ENCODE results near the gene CLSTN2.

The CLSTN2 gene

DNA sequence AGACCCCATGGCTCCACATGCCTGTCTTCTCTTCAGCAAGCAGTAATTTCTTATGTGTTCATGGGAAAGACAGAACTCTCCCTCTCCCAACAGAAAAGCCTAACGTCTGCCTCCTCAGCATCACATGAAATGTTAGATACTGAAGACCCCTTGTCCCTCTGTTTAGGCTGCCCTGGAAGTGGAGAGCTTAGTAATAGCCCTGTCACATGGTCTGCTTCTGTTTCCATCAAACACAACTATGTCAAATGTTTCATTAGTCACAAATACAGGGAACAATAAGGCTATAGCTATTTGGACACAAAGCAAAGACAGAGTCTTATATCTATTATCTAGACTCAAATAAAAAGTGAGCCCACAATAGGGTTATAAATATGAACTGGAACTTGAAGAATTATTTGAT is 552.6 kb downstream of the CLSTN2 start:
- H4K20me1 ChIP-seq (ENCODE audit: control insufficient read depth, insufficient read depth, low read depth, low read length): no peaks in the 10 kb centered on the region
- peaks cover 6% of the 10 kb centered on the region; the same call in 1 of the 2 replicates for H3K27me3 ChIP-seq (ENCODE audit: control insufficient read depth, low read length)
- H3K4me3 ChIP-seq (ENCODE audit: low read length): no peak overlapping the region
- H3K4me1 ChIP-seq (ENCODE audit: control insufficient read depth, low read length): no peaks in the 10 kb centered on the region
- no peaks in the 10 kb centered on the region for H3K9me3 ChIP-seq (ENCODE audit: control insufficient read depth, insufficient read depth, low read length)
- H3F3A ChIP-seq (ENCODE audit: control insufficient read depth, insufficient read depth): no peaks in the 10 kb centered on the region
- H3K9me2 ChIP-seq (replicated peaks; ENCODE audit: control insufficient read depth, low read length): no peaks in the 10 kb centered on the region
- TF ChIP-seq, protein P1, sequence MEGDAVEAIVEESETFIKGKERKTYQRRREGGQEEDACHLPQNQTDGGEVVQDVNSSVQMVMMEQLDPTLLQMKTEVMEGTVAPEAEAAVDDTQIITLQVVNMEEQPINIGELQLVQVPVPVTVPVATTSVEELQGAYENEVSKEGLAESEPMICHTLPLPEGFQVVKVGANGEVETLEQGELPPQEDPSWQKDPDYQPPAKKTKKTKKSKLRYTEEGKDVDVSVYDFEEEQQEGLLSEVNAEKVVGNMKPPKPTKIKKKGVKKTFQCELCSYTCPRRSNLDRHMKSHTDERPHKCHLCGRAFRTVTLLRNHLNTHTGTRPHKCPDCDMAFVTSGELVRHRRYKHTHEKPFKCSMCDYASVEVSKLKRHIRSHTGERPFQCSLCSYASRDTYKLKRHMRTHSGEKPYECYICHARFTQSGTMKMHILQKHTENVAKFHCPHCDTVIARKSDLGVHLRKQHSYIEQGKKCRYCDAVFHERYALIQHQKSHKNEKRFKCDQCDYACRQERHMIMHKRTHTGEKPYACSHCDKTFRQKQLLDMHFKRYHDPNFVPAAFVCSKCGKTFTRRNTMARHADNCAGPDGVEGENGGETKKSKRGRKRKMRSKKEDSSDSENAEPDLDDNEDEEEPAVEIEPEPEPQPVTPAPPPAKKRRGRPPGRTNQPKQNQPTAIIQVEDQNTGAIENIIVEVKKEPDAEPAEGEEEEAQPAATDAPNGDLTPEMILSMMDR (IDR thresholded peaks at IDR 0.05; ENCODE audit: low read depth, low read length, poor library complexity, severe bottlenecking): no peak
- no peak for TF ChIP-seq EZH2phosphoT487 (IDR thresholded peaks at IDR 0.05; ENCODE audit: borderline replicate concordance, low read length)
- no peaks in the 10 kb centered on the region for H3K36me3 ChIP-seq (ENCODE audit: control insufficient read depth, low read length)
- no peak overlapping the region for H3K27ac ChIP-seq (ENCODE audit: low read depth, low read length)
- no peaks in the 10 kb centered on the region for H3K79me2 ChIP-seq (ENCODE audit: control insufficient read depth, low read length)
- H3K4me2 ChIP-seq (ENCODE audit: low read length): no peak overlapping the region

DNA sequence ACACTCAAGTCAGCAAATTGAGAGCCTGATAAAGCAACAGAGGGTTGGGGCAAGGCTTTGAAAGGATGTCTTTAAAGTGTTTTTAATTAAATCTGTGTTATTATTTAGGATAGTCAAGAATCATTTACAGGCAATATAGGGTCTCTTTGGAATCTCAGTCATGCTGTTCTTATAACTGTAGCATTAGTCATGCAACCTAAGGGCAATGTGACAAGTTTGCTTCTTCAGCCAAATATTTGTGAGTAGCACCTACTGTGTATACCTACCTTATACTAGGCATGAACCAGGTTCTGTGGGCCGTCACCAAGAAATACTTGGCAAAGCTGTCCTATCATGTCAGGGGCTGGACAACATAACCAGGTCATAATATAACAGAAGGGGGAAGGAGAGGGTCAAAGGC is 558.3 kb downstream of the CLSTN2 start:
- Histone ChIP-seq H3K36me3 (ENCODE audit: control insufficient read depth, low read length) (no peaks in the 10 kb centered on the region), H3K4me3 (ENCODE audit: low read length) (no peak overlapping the region), H3K9me2 (replicated peaks; ENCODE audit: control insufficient read depth, low read length) (no peaks in the 10 kb centered on the region), H3K4me1 (ENCODE audit: control insufficient read depth, low read length) (no peaks in the 10 kb centered on the region), H3K79me2 (ENCODE audit: control insufficient read depth, low read length) (no peaks in the 10 kb centered on the region), H3F3A (ENCODE audit: control insufficient read depth, insufficient read depth) (no peaks in the 10 kb centered on the region), H4K20me1 (ENCODE audit: control insufficient read depth, insufficient read depth, low read depth, low read length) (no peaks in the 10 kb centered on the region), H3K9me3 (ENCODE audit: control insufficient read depth, insufficient read depth, low read length) (no peaks in the 10 kb centered on the region), H3K4me2 (ENCODE audit: low read length) (no peak overlapping the region), H3K27me3 (ENCODE audit: control insufficient read depth, low read length) (peaks cover 2% of the 10 kb centered on the region; the same call in 1 of the 2 replicates), H3K27ac (ENCODE audit: low read depth, low read length) (no peak overlapping the region)
- TF ChIP-seq, protein P1 (IDR thresholded peaks at IDR 0.05; ENCODE audit: low read depth, low read length, poor library complexity, severe bottlenecking): no peak
- TF ChIP-seq EZH2phosphoT487 (IDR thresholded peaks at IDR 0.05; ENCODE audit: borderline replicate concordance, low read length): no peak

DNA sequence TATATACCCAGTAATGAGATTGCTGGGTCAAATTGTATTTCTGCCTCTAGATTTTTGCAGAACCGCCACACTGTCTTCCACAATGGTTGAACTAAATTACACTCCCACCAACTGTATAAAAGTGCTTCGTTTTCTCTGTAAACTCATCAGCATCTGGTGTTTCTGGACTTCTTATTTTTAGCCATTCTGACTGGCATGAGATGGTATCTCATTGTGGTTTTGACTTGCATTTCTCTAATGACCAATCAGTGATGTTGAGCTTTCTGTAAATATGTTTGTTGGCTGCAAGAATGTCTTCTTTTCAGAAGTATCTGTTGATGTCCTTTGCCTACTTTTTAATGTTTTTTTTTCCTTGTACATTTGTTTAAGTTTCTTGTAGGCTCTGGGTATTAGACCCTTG is 560.0 kb downstream of the CLSTN2 start:
- no peaks in the 10 kb centered on the region for H3F3A ChIP-seq (ENCODE audit: control insufficient read depth, insufficient read depth)
- no peaks in the 10 kb centered on the region for H3K36me3 ChIP-seq (ENCODE audit: control insufficient read depth, low read length)
- H3K27ac ChIP-seq (ENCODE audit: low read depth, low read length): no peak overlapping the region
- TF ChIP-seq, protein P1 (IDR thresholded peaks at IDR 0.05; ENCODE audit: low read depth, low read length, poor library complexity, severe bottlenecking): no peak
- TF ChIP-seq EZH2phosphoT487 (IDR thresholded peaks at IDR 0.05; ENCODE audit: borderline replicate concordance, low read length): no peak
- peaks cover 2% of the 10 kb centered on the region; the same call in 1 of the 2 replicates for H3K27me3 ChIP-seq (ENCODE audit: control insufficient read depth, low read length)
- no peak overlapping the region for H3K4me2 ChIP-seq (ENCODE audit: low read length)
- H4K20me1 ChIP-seq (ENCODE audit: control insufficient read depth, insufficient read depth, low read depth, low read length): no peaks in the 10 kb centered on the region
- H3K79me2 ChIP-seq (ENCODE audit: control insufficient read depth, low read length): no peaks in the 10 kb centered on the region
- no peaks in the 10 kb centered on the region for H3K9me2 ChIP-seq (replicated peaks; ENCODE audit: control insufficient read depth, low read length)
- no peaks in the 10 kb centered on the region for H3K4me1 ChIP-seq (ENCODE audit: control insufficient read depth, low read length)
- no peak overlapping the region for H3K4me3 ChIP-seq (ENCODE audit: low read length)
- no peaks in the 10 kb centered on the region for H3K9me3 ChIP-seq (ENCODE audit: control insufficient read depth, insufficient read depth, low read length)

Measured in DOHH2 (cell line).